Measurements from ENCODE around the gene RIPK3.
"Not testable (repeated sequence)": the region's sequence is repeated elsewhere in the genome, so short reads cannot be mapped to it uniquely, and the experiment has no call there.

Gene RIPK3

DNA sequence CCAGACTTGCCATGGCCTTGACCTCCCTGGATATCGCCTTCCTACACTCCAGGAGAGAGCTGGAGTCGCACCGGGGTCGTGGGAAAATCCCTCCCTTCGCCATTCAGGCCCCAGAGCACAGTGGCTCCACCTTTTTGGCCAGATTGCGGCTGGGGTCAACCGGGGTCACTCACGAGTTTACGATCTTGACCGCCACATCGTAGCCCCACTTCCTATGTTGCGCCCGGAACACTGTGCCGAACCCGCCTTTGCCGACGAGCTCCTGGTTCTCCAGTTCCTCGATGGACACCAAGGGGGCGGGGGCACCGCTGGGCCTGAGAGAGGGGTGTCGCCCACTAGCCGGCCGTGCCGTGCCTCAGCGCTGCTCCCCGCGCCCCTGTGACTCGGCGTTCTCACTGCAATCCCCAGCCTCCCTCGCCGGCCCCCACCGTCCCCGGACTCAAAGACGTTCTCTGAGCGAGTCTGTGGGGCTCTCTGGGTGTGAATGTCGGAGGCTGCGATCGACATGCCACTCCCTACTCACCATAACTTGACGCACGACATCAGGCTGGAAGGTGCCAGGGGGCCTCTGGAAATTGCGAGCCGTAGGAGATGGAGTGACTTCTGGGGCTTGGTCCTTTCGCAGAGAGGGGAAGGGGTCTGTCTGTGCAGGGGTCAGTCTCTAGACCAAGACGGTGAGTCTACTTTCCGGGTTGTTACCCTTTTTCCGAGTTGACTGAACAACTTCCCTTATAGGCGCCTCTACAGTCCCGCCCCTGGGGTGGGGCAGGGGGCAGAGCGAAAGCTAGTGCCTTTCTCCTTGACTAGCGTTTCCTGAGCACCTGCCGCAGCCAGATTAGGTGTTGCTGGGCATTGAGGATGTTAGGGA is at the start of gene RIPK3:
TSS of gene RIPK3 (minus strand) at position 708 of the 868 bp plus-strand sequence. CDS start at position 543, 165 bp downstream.
- DNase-seq = peak; percentile 35 to 58 (median 42)

DNA sequence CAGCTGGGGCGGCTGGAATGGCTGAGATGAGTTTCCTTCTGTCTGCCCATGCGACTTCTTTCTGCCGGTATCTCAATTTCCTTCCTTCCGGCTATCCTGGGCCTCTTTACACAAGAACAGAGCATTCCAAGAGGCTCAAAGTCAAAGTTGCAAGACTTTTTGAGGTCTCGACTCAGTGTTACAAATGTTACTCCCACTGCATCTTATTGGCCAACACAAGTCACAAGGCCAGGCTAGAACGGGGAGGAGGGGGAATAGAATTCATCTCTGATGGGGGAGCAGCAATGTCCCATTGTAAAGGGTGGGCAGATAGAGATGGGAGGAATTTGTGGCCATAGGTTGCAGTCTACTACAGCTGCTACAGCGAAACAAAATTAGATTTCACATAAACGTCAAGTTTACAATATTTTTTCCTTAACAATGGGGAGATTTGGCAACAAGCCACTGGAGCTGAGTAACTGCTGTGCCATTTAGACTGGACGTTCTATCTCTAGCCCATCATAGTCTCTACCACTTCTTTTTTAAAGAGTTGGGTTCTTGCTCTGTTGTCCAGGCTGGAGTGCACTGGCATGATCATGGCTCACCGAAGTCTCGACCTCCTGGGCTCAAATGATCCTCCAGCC is 49.5 kb upstream of the RIPK3 start:
- no peak for DNase-seq

DNA sequence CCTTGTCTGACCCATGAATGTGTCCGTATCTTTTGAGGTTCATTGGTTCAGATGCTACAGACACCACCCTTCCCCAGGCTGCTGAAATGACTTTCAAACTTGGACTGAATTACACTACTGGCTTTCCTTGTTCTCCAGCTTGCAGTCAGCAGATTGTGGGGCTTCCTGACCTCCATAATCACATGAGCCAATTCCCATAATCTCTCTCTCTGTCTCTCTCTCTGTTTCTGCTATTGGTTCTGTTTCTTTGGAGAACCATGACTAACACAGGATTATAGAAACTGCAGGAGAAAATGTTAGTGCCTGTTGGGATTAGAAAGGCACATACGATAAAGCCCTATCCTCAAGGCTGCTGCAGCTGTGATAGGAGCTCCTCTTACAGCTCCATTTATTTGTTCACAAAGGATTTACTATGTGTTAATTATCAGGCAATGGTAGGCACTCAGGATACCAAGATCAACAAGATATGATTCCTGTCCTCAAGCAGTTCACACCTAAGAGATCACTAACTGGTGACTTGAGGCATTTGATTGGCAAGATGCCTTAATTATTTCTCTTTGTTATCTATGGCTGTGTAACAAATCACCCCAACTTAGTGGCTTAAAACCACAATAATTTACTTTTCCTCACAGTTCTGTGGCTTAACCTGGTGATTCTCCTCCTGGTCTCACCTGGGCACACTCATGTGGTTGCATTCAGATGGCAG is 48.8 kb upstream of the RIPK3 start:
- DNase-seq = no peak

DNA sequence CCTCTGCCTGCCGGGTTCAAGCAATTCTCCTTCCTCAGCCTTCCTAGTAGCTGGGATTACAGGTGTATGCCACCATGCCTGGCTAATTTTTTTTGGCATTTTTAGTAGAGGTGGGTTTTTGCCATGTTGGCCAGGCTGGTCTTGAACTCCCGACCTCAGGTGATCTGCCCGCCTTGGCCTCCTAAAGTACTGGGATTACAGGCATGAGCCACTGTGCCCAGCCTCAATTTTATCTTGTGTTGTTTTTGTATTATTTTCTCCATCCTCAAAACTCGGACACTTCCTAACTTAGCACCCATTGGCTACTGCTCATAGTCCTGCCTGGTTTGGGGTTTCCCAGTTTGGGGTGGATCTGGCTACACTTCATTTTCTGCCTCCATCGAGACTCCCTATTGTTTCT is 47.8 kb upstream of the RIPK3 start:
- DNase-seq = not testable (repeated sequence)

DNA sequence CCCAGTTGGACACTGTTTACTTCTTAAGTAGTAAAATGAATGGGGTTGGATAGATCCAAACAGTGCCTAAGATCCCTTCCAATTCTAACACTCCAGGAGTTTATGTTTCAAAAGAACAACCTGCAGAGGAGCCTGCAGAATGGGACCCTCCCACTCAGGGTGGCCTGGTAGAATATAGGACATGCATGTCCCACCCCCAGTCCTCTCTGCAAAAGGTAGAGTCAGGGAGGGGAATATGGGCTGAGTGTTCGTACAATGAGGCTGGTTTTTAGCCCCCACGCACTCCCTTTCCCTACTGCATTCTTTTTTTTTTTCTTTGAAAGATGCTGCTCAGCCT is 47.2 kb upstream of the RIPK3 start:
- DNase-seq = no peak

DNA sequence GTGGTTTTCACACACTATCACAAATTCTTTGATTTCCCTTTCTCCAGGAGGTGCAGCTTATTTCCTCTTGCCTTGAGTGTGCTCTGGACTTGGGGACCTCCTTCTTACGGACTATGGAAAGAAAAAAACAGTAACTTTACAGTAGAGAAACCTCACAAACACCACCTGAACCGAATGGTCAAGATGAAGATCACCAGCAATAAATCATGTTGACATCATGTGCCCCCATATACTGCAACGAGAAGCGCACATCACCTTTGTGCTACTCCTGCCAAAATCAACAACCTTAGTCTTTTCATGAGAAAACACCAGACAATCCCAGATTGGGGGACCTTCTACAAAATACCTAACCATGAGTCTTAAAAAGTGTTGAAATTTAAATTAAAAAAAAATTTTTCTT is 45.7 kb upstream of the RIPK3 start:
- DNase-seq = no peak

DNA sequence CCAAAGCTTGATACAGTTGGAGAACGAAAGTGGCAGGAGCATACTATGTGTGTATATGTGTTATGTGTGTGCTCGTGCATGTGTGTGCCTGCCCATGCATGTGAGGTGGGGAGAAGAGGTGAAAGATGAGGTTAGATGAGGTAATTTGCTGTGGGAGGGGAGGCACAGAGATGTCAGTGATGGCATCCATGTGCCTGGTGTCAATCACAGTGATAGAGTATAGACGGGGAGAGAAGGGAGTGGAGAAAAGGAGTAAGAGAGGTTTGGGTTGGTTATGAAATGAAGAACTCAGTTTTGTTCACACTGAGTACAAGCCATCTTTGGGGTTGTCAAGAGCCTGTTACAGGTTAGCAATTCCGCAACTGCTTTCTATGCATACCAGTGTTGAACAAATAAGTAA is 44.4 kb upstream of the RIPK3 start:
- no peak for DNase-seq

DNA sequence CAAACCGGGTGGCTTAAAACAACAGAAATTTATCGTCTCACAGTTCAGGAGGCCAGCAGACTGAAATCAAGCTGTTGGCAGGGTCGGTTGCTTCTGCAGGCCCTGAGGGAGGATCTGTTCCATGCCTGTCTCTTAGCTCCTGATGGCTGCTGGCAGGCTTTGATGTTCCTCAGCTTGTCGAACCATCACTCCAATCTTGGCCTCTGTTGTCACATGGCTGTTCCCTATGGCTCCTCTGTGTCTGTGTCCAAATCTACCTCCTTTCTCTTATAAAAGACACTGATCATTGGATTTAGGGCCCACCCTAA is 42.2 kb upstream of the RIPK3 start:
- DNase-seq = no peak

DNA sequence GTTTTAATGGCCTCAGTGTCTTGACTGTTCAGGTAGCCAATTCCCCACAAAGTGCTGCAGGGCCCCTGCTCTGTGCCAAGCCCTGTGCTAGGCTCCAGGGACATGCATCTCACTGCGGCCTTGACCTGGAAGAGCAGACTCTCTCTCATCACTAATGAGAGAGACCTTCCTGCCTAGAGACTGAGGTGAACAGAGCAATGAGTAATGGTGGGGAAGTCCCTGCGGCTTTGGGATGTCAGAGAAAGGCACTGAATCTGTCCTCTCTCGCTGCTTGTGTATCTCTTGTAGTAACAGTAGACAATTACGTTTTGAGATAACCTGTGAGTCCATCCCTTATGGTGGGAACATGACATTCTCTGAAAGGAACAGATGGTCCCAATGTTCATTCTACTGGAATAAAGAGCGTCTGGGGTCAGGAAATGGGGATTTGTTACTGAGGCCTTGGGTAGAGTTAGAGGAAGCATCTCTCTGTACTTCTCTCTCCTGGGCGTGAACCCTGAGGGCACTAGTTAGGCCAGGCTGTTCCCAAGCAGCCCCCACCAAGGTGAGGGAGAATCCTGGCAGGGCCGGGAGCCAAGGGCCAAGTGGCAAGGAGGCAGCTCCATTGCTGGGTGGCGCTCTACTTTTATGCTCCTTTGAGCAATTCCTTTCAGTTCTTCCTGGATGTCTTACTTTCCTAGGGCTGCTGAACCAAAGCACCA is 41.7 kb upstream of the RIPK3 start:
- no peak for DNase-seq

DNA sequence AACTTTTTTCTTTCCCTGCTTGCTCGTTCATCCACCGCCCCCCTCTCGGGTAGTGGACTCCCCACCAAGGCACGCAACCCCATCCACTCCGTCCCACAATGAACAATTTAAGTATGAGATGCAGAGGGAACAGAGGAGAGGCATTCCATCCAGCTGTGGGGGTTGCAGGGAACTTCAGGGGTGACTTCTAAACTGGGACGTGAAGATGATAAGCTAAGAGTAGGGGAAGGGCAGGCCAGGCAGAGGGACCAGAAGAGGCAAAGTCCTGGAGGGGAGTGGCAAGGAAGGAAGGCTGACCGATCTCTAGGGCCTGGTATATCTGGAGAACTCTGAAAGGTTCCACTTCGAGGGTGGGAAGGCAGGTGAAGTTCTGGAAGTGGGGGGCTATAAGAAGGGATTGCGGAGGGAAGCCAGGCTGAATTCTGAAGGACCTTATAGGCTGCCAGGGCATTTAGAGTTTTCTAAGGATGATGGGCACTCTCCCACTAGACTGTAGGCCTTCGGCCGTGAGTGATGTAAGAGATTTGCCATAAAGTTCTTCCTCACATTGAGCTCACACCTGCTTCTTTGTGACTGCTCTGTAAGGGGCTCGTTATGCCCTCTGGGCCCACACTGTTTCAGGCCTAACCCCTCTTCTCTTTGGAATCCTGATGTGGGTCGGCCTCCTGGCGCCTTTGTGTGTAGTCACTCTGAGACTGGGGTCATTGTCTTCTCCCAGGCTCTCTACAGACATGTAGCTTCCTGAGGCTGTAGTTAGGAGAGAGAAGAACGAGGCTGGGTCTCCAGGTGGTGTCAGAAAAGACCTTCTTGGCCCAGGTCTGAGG is 40.3 kb upstream of the RIPK3 start:
- no peak for DNase-seq

DNA sequence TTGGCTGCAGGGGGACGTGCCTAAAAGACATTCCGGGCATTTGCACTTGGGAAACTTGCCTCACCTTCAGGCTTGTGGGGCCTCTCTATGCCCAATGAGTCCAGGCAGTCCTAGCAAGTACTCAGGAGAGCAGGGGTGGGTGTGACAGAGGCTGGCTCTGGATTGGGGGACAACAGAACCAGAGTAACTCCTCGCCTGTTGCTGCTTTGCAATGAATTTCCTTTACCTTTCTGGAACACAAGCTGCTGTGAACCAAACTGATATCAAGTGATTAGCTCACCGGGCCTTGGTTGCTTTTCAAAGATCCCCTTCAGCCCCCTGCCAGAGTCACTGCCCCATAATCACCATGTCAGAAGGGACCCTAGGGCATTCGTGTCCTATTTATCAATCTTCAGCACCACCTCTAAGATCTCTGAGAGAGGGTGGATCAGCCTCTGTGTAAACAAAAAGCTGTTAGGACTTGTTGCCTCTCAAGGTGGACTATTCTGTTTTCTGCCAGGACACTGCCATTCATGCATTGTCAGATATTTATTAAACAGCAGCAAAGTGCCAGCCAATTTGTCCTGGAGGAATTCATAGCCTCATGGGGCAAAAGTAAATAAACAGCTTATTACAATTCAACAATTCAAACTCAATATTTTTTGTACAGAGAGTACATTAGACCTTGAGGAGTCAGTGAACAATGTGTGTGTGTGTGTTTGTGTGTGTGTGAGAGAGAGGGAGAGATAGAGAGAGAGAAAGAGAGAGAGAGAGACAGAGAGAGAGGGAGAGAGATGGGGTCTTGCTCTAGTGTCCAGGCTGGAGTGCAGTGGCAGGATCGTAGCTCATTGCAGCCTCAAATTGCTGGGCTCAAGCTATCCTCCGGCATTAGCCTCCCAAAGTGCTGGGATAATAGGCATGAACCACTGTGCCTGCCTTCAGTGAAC is 39.5 kb upstream of the RIPK3 start:
- no peak for DNase-seq

DNA sequence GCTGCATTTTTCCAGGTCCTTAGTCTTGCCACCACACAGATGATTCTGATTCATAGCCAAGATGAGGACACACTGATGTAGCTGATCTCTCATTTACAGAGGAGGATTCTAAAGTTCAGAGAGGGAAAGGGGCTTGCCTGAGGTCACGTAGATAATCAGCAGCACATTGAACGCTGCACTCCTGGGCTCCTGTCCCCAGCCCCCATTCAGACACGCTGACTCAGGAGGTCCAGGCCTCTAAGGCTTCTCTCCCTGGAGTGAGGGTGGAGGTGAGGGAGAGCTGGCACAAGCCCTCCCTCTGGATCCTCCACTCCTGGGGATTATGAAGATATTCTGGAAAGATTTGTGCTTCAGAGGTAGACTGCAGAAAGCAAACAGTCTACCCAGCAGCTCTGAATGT is 38.5 kb upstream of the RIPK3 start:
- DNase-seq = no peak

DNA sequence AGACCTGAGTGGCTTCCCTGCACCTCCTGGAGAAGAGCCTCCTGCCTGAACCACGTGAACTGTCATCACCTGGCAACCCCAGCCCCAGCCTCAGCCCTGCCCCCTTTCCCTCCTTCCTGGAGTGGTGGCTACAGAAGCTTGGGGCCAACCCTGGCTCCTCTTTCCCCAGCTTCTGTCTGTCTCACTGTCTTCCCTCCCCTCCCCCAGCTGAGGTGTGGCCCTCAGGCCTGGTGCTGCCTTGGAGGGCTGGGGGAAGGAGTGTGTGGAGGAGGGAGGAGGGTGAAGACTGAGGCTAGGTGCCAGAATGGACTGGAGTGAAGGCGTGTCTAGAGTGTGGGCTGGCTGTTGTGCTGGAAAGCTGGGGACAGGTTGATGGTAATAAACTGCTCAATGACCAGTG is 37.9 kb upstream of the RIPK3 start:
- DNase-seq = no peak

DNA sequence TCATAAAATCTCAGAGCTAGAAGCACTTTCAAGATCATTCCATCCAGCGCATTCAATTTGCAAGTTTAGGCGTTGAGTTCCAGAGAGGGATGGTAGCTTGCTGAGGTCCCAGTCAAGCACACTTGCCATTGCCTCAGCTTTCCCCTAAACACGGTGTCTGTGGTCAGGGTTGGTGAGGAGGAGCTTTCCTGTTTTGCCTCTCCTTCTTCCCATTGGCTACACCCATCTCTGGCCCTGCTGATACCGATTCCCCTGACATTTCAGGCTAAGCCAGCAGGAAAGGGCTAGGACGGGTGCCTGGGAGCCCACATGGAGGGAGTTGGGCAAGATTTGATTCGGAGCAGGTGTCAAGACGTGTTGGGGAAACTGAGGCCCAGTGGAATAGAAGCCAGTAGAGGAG is 37.3 kb upstream of the RIPK3 start:
- DNase-seq = no peak

DNA sequence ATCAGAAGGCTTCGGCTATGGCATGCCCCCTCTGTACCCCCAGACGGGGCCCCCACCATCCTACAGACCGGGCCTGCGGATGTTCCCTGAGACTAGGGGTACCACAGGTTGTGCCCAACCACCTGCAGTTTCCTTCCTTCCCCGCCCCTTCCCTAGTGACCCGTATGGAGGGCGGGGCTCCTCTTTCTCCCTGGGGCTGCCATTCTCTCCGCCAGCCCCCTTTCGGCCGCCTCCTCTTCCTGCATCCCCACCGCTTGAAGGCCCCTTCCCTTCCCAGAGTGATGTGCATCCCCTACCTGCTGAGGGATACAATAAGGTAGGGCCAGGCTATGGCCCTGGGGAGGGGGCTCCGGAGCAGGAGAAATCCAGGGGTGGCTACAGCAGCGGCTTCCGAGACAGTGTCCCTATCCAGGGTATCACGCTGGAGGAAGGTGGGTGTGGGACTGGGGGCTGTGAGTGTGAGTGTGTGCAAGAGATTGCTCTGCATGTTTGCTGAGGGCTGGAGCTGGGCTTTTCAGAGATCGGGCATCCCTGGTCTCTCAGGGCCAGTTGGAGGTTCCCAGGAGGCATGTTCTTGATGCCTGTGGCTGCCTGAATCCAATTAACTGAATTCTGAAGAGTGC is 36.8 kb upstream of the RIPK3 start:
- no peak for DNase-seq

DNA sequence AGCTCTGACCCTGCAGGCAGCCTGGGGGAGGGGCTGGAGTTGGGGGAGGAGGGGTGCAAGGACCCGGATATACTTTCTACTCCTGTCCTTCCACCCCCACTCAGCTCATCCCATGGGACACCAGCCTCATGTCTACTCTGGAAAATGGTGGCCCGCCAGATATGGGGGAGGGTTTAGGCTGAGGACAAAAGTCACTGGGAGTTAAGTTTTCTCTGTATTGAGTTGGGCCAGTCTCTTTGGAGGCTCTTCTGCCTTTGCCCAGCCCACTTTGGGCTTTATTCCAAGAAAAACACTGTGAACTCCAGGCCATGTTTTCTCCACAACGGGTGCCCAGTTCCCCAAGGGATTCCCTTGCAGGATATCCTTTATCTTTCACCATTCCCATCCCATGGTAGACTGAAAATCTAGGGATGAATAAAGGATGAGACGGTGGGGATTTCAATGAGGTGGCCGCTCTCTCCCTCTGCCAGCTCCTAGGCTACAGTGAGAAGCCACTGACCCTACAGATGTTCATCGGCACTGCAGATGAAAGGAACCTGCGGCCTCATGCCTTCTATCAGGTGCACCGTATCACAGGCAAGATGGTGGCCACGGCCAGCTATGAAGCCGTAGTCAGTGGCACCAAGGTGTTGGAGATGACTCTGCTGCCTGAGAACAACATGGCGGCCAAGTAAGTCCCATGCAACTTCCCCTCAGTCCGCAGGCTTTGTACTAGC is 33.1 kb upstream of the RIPK3 start:
- DNase-seq = no peak

DNA sequence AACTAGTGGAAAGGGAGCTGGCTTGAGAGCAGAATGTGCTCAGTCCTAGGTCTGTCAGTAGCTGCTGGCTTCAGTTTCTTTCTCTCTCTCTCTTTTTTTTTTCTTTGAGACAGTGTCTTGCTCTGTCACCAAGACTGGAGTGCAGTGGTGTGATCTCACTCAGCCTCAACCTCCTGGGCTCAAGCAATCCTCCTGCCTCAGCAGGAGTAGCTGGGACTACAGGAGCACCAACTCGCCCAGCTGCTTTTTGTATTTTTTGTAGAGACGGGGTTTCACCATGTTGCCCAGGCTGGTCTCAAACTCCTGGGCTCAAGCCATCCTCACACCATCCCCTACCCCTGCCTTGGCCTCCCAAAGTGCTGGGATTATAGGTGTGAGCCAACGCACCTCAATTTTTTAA is 31.8 kb upstream of the RIPK3 start:
- DNase-seq = not testable (repeated sequence)

DNA sequence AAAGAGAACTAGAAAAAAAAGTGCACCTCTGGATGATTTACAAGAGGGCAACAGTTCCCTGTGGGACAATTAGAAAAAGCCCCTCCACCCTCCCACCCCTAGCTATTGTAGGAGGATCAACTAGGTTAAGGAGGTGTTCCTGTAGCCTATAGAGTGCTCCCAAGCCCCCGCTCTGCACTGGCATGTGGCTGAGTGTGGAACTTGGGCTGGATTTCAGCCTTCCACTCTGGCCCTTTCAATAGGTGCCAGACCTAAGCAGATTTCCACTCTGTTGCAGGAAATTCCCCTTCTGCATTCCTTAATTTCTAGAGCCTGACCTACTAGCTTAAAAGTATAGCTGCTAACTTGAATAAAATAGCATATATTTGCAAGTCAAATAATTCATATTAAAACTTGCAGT is 31.0 kb upstream of the RIPK3 start:
- no peak for DNase-seq

DNA sequence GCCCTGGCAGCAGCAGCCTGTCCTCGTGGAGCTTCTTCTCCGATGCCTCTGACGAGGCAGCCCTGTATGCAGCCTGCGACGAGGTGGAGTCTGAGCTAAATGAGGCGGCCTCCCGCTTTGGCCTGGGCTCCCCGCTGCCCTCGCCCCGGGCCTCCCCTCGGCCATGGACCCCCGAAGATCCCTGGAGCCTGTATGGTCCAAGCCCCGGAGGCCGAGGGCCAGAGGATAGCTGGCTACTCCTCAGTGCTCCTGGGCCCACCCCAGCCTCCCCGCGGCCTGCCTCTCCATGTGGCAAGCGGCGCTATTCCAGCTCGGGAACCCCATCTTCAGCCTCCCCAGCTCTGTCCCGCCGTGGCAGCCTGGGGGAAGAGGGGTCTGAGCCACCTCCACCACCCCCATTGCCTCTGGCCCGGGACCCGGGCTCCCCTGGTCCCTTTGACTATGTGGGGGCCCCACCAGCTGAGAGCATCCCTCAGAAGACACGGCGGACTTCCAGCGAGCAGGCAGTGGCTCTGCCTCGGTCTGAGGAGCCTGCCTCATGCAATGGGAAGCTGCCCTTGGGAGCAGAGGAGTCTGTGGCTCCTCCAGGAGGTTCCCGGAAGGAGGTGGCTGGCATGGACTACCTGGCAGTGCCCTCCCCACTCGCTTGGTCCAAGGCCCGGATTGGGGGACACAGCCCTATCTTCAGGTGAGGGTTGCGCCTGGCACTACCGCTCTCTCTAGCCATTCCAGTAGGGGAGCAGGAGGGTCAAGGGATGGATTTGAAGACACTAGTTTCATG is 30.3 kb upstream of the RIPK3 start:
- no peak for DNase-seq

DNA sequence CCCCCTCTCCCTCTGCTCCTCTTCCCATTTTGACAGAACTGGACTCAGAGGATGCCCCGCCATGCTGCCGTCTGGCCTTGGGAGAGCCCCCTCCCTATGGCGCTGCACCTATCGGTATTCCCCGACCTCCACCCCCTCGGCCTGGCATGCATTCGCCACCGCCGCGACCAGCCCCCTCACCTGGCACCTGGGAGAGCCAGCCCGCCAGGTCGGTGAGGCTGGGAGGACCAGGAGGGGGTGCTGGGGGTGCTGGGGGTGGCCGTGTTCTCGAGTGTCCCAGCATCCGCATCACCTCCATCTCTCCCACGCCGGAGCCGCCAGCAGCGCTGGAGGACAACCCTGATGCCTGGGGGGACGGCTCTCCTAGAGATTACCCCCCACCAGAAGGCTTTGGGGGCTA is 29.7 kb upstream of the RIPK3 start:
- DNase-seq = no peak

Data from activated CD4-positive, CD25-positive, alpha-beta regulatory T cell (primary cell).